ENCODE measurements around the gene POLR3H.
"Not testable (repeated sequence)": the region's sequence is repeated elsewhere in the genome, so short reads cannot be mapped to it uniquely, and the experiment has no call there.

The POLR3H gene

GRCh38 chr22:41563051-41563711 is 18.9 kb upstream of the POLR3H start:
- peak; percentile 63 for DNase-seq

- DNase-seq: no peak
These were observed 18.2 kb upstream of the POLR3H start for GRCh38 chr22:41562461-41562860.

DNA sequence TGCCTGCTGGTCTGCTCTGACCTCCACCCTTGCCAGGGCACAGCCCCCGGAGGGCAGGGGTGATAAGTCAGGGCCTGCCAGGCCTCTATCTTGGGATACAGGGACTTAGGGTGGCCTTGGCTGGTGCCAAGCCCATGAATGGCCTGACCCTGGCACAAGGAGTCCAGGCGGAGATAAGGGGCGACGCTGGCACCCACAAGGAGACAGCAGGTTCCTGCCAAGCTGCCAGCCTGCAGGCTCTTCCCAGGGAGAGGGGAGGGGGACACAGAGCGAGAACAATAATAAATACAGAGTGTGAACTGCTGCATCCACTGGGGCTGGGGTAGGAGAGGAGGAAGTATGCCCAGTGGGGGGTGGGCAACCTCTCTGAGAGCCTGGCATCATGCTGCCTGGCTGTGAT is 17.5 kb upstream of the POLR3H start:
- no peak for DNase-seq

GRCh38 chr22:41561335-41561734 is 17.1 kb upstream of the POLR3H start:
- no peak for DNase-seq

GRCh38 chr22:41560095-41560471 is 15.8 kb upstream of the POLR3H start:
- no peak for DNase-seq

DNA sequence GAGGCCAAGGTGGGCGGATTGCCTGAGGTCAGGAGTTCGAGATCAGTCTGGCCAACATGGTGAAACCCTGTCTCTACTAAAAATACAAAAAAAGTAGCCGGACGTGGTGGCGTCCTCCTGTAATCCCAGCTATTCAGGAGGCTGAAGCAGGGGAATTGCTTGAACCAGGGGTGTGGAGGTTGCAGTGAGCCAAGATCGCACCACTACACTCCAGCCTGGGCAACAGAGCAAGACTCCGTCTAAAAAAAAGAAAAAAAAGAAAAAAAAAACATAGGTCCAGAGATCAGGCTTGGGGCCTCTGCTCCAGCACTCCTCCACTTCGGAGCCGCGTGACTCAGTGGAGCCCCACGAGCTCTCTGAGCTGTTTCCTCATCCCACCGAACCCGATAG is 14.0 kb upstream of the POLR3H start:
- DNase-seq: not testable (repeated sequence)

GRCh38 chr22:41557401-41558240 is 13.4 kb upstream of the POLR3H start:
- no peak for DNase-seq

DNA sequence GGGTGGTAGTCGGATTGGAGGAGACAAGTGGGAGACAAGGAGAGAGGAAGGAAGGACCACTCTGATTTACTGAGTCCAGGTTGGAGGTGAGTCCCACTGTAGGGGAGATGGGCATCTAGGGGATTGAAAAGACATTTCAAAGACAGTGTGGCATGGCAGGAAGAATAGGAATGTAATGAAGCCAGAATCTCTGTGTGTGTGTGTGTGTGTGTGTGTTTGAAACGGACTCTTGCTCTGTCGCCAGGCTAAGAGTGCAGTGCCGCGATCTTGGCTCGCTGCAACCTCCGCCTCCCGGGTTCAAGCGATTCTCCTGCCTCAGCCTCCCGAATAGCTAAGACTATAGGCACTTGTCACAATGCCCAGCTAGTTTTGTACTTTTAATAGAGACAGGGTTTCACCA is 12.3 kb upstream of the POLR3H start:
- no peak for DNase-seq

DNA sequence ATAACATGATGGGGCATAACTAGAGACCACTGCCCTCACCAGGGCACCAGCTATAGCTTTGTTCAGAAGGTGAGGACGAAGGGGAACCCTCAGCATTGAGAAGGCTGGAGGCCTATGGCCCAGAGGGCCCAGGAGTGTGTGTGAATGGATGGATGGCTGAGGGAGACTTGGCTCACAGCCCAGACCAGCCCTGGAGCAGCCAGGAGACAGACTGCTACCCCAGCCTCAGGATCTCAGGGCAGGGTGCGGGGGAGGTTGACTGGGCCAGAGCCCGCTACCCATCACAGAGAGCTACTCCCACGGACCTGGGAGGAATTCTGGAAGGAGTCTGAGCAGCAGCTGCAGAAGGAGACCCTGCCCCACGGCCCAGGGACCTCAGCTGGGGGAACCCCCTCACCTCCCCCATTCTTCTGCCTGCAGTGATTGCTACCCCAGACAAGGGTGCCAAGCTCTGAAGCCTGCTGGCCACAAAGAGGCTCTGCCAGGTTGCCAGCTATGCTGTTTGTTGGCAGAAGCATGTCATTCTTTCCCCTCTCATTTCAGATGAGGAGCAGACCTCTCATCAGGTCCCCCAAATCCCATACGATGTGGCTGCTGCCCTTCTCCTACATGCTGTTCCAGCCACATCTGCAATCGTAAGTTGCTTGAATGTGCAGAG is 11.2 kb upstream of the POLR3H start:
- no peak for DNase-seq

DNA sequence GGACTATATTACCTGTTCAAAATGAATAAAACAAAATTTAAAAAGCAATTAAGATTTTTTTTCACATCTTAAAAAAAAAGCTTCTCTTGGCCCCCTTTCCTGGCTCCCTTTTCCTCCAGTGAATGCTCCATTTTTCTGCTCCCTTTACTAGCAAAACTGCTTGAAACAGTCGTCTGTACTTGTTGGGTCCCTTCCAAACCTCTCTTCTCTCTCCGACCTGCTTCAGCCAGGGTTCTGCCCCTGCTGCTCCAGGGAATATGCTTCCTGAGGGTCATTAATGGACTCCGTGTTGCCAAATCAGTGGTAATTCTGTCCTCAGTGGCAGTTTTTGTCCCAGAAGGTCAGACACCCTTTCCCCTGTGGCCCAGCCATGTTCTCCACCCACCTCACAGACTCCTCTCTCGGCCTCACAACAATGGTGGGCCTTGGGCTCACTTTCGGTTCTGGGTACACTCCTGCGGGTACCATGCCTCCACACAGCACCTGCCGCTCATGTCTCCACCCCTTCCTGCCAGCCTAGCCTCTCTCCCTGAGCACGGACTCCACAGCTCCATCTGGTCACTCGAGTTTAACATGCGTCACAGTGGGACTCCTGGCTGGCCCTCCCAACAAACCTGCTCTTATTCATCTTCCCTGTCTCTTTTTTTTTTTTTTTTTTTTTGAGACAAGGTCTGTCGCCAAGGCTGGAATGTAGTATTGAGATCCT is 7.8 kb upstream of the POLR3H start:
- DNase-seq: no peak

- no peak for DNase-seq
These were observed 6.8 kb upstream of the POLR3H start for GRCh38 chr22:41550952-41551491.

GRCh38 chr22:41548830-41549211 is 4.6 kb upstream of the POLR3H start:
- DNase-seq: no peak

- DNase-seq: no peak
These were observed 604 bp upstream of the POLR3H start for GRCh38 chr22:41544671-41545476.

- no peak for DNase-seq
These were observed 2.0 kb downstream of the POLR3H start for GRCh38 chr22:41542224-41542623.

DNA sequence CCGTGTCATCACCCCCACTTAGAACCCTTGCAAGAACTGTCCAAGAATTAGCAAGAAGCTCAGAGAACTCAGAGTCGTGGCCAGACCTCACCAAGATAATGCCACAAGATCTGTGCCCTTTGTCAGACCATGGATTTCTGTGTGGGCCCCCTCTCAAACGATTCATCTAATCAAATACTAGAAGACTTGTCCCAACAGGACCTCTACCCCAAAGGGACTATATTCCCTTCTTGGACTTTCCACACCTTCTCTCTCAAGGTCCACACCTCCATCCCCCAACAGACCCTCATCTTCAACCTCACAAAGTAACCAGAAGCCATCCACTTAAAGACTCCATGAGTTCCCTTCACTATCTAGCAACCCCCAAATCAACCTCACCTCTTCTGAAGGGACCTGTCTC is 2.8 kb downstream of the POLR3H start:
- DNase-seq: no peak

DNA sequence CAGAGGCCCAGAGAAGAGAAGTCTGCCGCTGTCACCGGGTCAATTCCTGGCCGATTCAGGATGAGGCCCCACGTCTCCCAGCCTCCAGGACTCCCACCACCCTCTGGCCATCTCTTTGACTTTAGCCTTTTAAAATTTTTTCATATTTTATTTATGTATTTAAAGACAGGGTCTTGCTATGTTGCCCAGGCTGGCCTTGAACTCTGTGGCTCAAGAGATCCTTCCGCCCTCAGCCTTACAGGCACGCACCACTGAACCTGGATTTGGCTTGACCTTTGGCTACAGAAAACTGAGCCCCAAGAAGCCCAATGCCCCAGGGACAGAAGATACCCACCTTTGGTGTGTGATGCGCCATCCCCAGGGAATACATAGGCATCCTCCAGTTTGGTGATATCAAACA is 3.9 kb downstream of the POLR3H start:
- DNase-seq: no peak

GRCh38 chr22:41540006-41540315 is 4.3 kb downstream of the POLR3H start:
- no peak for DNase-seq

DNA sequence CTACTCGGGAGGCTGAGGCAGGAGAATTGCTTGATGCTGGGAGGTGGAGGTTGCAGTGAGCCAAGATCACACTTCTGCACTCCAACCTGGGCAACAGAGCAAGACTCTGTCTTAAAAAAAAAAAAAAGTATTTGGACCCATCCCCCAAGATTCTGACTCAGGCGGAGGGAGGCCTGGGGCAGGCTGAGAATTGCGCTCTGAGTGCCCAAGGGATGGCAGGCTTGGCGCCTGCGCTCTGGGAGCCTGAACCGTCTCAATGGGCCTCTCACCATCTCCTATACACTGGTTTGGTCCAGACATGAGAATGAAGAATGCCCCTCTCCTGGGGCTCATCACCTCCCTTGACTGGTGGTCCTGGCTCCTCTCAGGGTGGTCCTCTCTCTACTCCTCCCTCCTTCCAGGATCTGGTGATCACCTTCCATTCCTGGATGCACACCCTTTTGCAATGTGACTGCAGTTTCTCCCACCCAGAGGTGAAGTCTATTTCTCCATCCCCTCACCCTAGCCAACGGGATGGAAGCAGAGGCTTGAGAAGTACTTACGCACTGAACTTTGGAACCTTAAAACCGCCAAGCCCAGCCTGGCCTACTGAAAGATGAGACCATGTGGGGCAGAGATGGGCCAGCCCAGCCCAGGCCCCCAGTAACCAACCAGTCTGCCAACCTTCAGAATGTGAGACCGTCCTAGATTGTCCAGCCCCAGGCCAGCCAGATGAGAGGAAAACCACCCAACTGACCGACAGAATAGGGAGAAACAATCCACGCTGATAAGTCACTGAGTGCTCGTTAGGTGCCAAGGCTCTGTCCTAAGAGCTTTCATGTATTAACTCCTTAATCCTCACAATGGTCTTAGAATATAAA is 4.9 kb downstream of the POLR3H start:
- DNase-seq: no peak

DNA sequence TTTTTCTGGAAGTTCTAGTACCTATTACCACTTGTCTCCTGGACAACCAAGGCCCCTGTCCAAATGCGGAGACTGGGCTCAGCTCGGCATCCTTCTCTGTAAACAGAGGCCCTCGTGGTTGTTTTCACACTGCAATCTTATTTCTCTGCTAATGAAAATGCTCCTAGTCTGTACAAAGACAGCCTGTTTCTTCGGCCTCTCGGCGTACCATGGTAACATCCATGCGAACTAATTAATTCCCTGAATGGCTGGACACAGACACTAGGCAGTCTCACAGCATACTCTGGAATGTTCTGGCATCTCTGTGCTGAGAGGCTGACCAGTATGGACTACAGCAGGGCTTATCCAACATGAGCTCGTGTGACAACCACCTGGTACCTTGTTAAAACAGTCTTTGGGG is 5.7 kb downstream of the POLR3H start:
- no peak for DNase-seq

DNA sequence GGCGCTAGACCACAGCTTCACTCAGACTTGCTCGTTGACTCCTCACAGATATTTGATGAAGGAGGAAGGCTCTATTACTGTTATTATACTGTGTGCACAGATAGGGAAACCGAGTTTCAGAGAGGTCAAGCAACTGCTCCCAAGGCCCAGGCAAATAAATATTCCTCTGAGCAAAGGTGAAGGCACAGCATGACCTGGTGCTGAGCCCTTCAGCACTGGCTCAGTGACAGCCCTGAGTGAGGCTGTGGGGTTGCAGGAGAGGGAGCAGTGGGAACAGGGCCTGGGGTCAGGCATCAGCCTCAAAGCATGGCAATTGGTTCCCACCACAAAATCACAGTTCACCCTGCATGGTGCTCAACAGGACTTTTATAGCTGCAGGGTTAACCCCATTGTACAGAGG is 7.1 kb downstream of the POLR3H start:
- DNase-seq: no peak

- DNase-seq: no peak
These were observed 9.0 kb downstream of the POLR3H start for GRCh38 chr22:41535244-41535643.

DNA sequence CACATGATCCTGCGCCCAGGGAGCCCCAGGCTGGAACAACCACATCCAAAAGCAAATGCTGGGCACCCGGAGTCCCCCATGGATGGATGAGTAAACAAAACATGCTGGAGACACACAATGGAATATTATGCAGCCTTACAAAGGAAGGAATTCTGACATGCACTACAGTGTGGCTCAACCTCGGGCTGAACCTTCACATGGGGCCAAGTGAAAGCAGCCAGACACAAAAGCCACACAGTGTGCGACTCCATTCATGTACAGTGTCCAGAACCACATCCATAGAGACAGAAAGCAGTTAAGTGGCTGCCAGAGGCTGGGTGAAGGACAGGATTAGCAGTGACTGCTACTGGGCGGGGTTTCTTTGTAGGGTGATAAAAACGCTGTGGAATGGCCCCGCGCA is 10.1 kb downstream of the POLR3H start:
- no peak for DNase-seq

Data from NCI-H226 (cell line).